Sigmoid colon (tissue), 7 donors: ENCODE results near the gene ARHGAP45. TPM values are rescaled to one million over a fixed set of nuclear protein-coding genes. Genes with fewer than 3 reads are reported as not detected.

Source experiments
- DNase-seq: peaks from one replicate; pipeline ENCODE4 v3.0.0-alpha.2; 2019
- H3K27ac ChIP-seq, 4 donors: fragments of 200-600 bp; sonication (generic); one replicate each; pipeline ENCODE4 v1.5.1; 2016 to 2019; ENCODE audit warnings: mild to moderate bottlenecking in 1 of 4
- H3K27me3 ChIP-seq, 3 donors: fragments of 200-600 bp; sonication (generic); one replicate each; pipeline ENCODE4 v1.5.1; 2019; ENCODE audit warnings: mild to moderate bottlenecking in 1 of 3
- H3K36me3 ChIP-seq, 4 donors: fragments of 200-600 bp; sonication (generic); one replicate each; pipeline ENCODE4 v1.5.1; 2016 to 2019
- H3K4me1 ChIP-seq, 4 donors: fragments of 200-600 bp; sonication (generic); one replicate each; pipeline ENCODE4 v1.5.1; 2017 to 2019
- H3K4me3 ChIP-seq, 4 donors: fragments of 200-600 bp; sonication (generic); one replicate each; pipeline ENCODE4 v1.5.1; 2017 to 2019; ENCODE audit warnings: mild to moderate bottlenecking in 2 of 4, moderate library complexity in 1 of 4
- H3K9me3 ChIP-seq, 4 donors: fragments of 200-600 bp in 3 of 4; sonication (generic) in 3 of 4; one replicate each; pipeline versions ENCODE4 v1.5.1 to v1.6.1; 2013 to 2019
- CTCF ChIP-seq, 4 experiments: fragments of 450-650 bp in 3 of 4; fragments of 200-600 bp in 1 of 4; IDR thresholded peaks; one replicate each; pipeline ENCODE4 v1.5.1; 2016 to 2019; ENCODE audit warnings: antibody characterized with exemption in 4 of 4, mild to moderate bottlenecking in 3 of 4, moderate library complexity in 2 of 4
- EP300 ChIP-seq, 4 donors: sonication (generic); formaldehyde crosslinking; IDR thresholded peaks; one replicate each; pipeline ENCODE4 v1.6.1; 2017; ENCODE audit warnings: antibody characterized with exemption in 4 of 4
- POLR2A ChIP-seq, 2 donors: fragments of 450-650 bp; IDR thresholded peaks; one replicate each; pipeline ENCODE4 v1.6.1; 2016; ENCODE audit warnings: antibody characterized with exemption in 2 of 2, mild to moderate bottlenecking in 2 of 2, moderate library complexity in 2 of 2
- POLR2AphosphoS5 ChIP-seq, 4 donors: sonication (generic); formaldehyde crosslinking; IDR thresholded peaks; one replicate each; pipeline ENCODE4 v1.6.1; 2017; ENCODE audit warnings: antibody characterized with exemption in 4 of 4
- WGBS, 2 donors: extraction: QIAGEN DNeasy Blood & Tissue Kit; methylation state at CpG; one replicate each; pipeline ENCODE4 v1.1.7; 2013; 5-methylcytosine and 5-hydroxymethylcytosine counted together
- intact Hi-C: fragments of 100-400 bp; cut with DNase I; formaldehyde crosslinking; loops from one replicate; pipeline ENCODE4 v1.15.1; 2023
- polyA plus RNA-seq, 3 donors: library from polyadenylated mRNA; stranded (reverse); fragments of 200-250 nt; gene quantifications; one replicate each; pipeline ENCODE4 v1.2.3, GENCODE V29; 2013
- total RNA-seq, 4 donors: library from RNA; depleted of rRNA; stranded (reverse); fragments of >200 nt; gene quantifications; one replicate each; pipeline ENCODE4 v1.1.0, GENCODE V29; 2016
- donor health status: healthy with polysubstance abuse.
- donor health status: Bipolar disorder and iron deficiency.
- donor health status: healthy.

ARHGAP45 gene
- total and polyA plus RNA-seq, 7 donors = 12.8 to 103 (median 21.6) TPM

GRCh38 chr19:1110809-1111640, 44.1 kb downstream of the ARHGAP45 start:
- Histone ChIP-seq H3K27ac (peak overlapping the region; percentile 80 to 85 (median 82)), H3K36me3 (peaks cover 16 to 89% (median 47%) of the 10 kb centered on the region in 4 donors), H3K4me1 (peaks cover 0 to 40% (median 29%) of the 10 kb centered on the region in 4 donors), H3K27me3 (no peaks in the 10 kb centered on the region), H3K9me3 (no peaks in the 10 kb centered on the region), H3K4me3 (no peak overlapping the region)
- TF ChIP-seq POLR2AphosphoS5 (IDR thresholded peaks at IDR 0.05) = peak in 1 of 4 donors; percentile 3
- no peak for TF ChIP-seq EP300 (IDR thresholded peaks at IDR 0.05)
- WGBS, 2 donors = 85 to 88% methylated on average over 18 of the region's 18 CpGs
- intact Hi-C loops = loop anchor here (5.0 kb wide), 1 partner anchor 81 kb away; no protein-coding TSS in a partner anchor
- DNase-seq = no peak

- WGBS, 2 donors = 34 to 75% methylated on average over 18 of the region's 18 CpGs
- peaks cover 19 to 89% (median 46%) of the 10 kb centered on the region in 4 donors for H3K36me3 ChIP-seq
These were observed 44.8 kb downstream of the ARHGAP45 start for GRCh38 chr19:1111641-1112267.

GRCh38 chr19:1112268-1113029, 45.5 kb downstream of the ARHGAP45 start:
- H3K4me3 ChIP-seq = peak overlapping the region in 2 of 4 donors; percentile 11 to 20
- H3K27me3 ChIP-seq = no peaks in the 10 kb centered on the region
- peaks cover 26 to 89% (median 47%) of the 10 kb centered on the region in 4 donors for H3K36me3 ChIP-seq
- WGBS, 2 donors = 35 to 72% methylated on average over 71 of the region's 71 CpGs
- H3K4me1 ChIP-seq = peaks cover 0 to 28% (median 27%) of the 10 kb centered on the region in 4 donors
- no peaks in the 10 kb centered on the region for H3K9me3 ChIP-seq
- DNase-seq = peak; percentile 87
- peak overlapping the region; percentile 80 to 85 (median 82) for H3K27ac ChIP-seq
- intact Hi-C loops = loop anchor here (1.0 to 5.0 kb wide), 3 partner anchors 60 to 128 kb away; no protein-coding TSS in a partner anchor
- TF ChIP-seq POLR2A (IDR thresholded peaks at IDR 0.05) (no peak), POLR2AphosphoS5 (IDR thresholded peaks at IDR 0.05) (peak in 1 of 4 donors; percentile 11)

More at GRCh38 chr19:1111641-1112267, 44.8 kb downstream of the ARHGAP45 start:
- DNase-seq = no peak
- Histone ChIP-seq H3K27ac (peak overlapping the region; percentile 80 to 85 (median 82)), H3K4me3 (no peak overlapping the region), H3K4me1 (peaks cover 0 to 33% (median 27%) of the 10 kb centered on the region in 4 donors), H3K27me3 (no peaks in the 10 kb centered on the region), H3K9me3 (no peaks in the 10 kb centered on the region)
- TF ChIP-seq CTCF (IDR thresholded peaks at IDR 0.05) (no peak), POLR2AphosphoS5 (IDR thresholded peaks at IDR 0.05) (peak in 1 of 4 donors; percentile 3)
- intact Hi-C loops = loop anchor here (2.0 to 5.0 kb wide), 2 partner anchors 61 to 81 kb away; no protein-coding TSS in a partner anchor

- Histone ChIP-seq H3K4me3 (peak overlapping the region in 2 of 4 donors; percentile 20 to 25), H3K36me3 (peaks cover 29 to 89% (median 47%) of the 10 kb centered on the region in 4 donors), H3K4me1 (peaks cover 0 to 28% (median 27%) of the 10 kb centered on the region in 4 donors), H3K9me3 (no peaks in the 10 kb centered on the region), H3K27ac (peak overlapping the region; percentile 80 to 85 (median 82)), H3K27me3 (no peaks in the 10 kb centered on the region)
- intact Hi-C loops = loop anchor here (1.0 to 5.0 kb wide), 3 partner anchors 59 to 127 kb away; no protein-coding TSS in a partner anchor
- TF ChIP-seq CTCF (IDR thresholded peaks at IDR 0.05) (peak; percentile 94 to 98 (median 95)), POLR2AphosphoS5 (IDR thresholded peaks at IDR 0.05) (peak; percentile 35 to 74 (median 38)), POLR2A (IDR thresholded peaks at IDR 0.05) (no peak), EP300 (IDR thresholded peaks at IDR 0.05) (no peak)
- peak; percentile 98 for DNase-seq
- 18 to 31% methylated on average over 44 of the region's 44 CpGs for WGBS, 2 donors
These were observed 46.3 kb downstream of the ARHGAP45 start for GRCh38 chr19:1113030-1113985.
